ENCODE results near the gene MAP2K2.
A peak's percentile ranks its signal among the peaks of the same experiment; 100 is the strongest.

The MAP2K2 gene

DNA sequence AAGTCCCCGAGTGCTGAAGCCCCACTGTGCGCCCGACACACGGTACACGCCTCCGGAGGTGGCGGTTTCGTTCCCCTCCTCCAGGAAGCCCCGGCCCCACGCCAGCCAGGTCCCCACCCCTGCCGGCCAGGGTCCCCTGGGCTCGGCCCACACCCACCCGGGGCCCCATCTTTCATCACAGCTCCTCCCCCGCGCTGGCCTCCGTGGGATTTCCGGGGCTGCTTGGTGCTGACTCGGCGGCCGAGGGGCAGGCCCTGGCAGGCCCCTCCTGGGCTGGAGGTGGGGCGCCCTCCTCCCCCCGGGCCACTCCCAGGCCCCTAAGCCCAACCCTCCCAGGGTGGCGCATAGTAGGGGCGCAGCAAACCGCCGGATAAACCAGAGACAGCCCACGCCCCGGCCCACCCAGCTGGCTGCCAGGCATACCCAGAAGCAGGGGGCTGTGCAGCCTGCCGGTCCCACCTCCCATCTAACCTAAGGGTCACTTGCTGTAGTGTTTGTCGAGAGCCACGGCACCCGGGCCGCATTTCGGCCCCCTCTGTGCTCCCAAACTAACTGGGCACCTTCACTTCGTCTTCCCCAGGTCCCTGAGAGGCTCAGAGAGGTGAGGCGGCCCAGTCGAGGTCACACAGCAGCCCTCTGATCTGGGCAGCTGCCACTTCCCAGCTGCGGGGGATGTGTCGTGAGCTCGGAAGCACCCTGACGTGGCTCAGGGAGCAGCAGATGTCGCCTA, 63.9 kb downstream of the MAP2K2 start (continued):
- TF ChIP-seq PATZ1 (CRISPR knock-in tag; IDR thresholded peaks at IDR 0.05; ENCODE audit: borderline replicate concordance) (no peak), ZNF8 (CRISPR knock-in tag; IDR thresholded peaks at IDR 0.05) (no peak)

DNA sequence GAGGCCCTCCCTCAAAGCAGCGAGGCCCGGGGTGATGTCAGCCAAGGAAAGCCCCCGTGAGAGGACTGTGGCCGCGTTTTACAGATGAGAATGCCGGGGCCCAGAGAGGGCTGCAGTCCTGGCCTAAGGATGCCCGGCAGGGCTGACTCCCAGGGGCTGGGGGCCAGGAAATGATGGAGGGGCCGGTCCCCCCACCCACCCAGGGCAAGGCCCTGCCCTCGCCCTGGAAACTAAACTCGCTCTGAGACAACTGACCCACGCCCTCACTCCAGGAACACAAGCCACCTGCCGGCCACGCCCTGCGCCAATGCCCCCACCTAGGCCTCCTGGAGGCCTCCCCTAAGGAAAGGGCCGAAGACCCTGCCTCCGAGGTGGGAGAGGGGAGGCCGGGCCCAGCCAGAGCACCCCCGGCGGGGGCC, 64.5 kb downstream of the MAP2K2 start:
- no peak for TF ChIP-seq TCF4 (CRISPR knock-in tag; IDR thresholded peaks at IDR 0.05; ENCODE audit: borderline replicate concordance)
- no peak for TF ChIP-seq CSDC2 (CRISPR knock-in tag; IDR thresholded peaks at IDR 0.05)
- no peak for TF ChIP-seq OSR1 (CRISPR knock-in tag; IDR thresholded peaks at IDR 0.05)
- no peak for TF ChIP-seq ZC3H10 (CRISPR knock-in tag; IDR thresholded peaks at IDR 0.05)
- no peak for TF ChIP-seq BACH2 (CRISPR knock-in tag; IDR thresholded peaks at IDR 0.05; ENCODE audit: borderline replicate concordance)
- no peak for TF ChIP-seq POU6F1 (CRISPR knock-in tag; IDR thresholded peaks at IDR 0.05; ENCODE audit: borderline replicate concordance, low read depth)
- TF ChIP-seq, protein P1, sequence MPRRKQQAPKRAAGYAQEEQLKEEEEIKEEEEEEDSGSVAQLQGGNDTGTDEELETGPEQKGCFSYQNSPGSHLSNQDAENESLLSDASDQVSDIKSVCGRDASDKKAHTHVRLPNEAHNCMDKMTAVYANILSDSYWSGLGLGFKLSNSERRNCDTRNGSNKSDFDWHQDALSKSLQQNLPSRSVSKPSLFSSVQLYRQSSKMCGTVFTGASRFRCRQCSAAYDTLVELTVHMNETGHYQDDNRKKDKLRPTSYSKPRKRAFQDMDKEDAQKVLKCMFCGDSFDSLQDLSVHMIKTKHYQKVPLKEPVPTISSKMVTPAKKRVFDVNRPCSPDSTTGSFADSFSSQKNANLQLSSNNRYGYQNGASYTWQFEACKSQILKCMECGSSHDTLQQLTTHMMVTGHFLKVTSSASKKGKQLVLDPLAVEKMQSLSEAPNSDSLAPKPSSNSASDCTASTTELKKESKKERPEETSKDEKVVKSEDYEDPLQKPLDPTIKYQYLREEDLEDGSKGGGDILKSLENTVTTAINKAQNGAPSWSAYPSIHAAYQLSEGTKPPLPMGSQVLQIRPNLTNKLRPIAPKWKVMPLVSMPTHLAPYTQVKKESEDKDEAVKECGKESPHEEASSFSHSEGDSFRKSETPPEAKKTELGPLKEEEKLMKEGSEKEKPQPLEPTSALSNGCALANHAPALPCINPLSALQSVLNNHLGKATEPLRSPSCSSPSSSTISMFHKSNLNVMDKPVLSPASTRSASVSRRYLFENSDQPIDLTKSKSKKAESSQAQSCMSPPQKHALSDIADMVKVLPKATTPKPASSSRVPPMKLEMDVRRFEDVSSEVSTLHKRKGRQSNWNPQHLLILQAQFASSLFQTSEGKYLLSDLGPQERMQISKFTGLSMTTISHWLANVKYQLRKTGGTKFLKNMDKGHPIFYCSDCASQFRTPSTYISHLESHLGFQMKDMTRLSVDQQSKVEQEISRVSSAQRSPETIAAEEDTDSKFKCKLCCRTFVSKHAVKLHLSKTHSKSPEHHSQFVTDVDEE (CRISPR knock-in tag; IDR thresholded peaks at IDR 0.05): no peak
- ATAC-seq: no peak

DNA sequence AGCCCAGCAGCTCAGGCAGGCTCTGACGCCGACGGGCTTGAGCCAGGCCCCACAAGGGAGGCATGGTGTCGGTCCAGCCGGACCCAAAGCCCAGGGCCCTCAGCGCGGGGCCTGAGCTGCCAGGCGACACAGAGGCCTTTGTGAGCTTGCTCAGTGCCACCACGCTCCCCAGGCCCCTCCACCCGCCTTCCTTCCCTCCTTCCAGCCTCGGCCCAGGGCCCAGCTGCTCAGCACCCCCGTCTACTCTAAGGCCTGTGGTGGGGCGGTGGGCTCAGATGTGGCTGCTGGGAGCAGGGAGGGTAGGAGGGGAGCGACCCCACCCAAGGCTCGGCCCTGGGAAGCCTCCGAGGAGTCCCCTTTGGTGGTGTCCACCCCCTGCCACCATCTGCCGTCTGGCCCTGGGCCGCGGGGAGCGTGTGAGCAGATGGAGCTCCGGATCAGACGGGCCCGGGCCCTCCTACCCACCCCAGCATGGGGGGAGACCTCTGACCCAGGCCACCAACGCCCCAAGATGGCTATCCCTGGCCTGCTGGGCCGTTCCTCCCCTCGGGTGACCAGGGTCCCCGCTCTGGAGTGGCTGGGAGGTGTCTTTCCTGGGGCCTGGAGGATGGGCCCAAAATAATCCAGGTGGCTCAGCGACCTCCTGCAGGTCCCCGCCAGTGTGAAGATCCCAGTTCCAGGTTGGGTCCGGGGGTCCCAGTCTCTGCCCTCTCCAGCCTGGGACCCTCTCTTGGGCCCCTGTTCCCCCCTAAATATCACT, 65.0 kb downstream of the MAP2K2 start:
- TF ChIP-seq SNAI2 (CRISPR knock-in tag; IDR thresholded peaks at IDR 0.05): no peak
- TF ChIP-seq ZNF8 (CRISPR knock-in tag; IDR thresholded peaks at IDR 0.05): no peak
- TF ChIP-seq ESRRG (CRISPR knock-in tag; IDR thresholded peaks at IDR 0.05): no peak
- TF ChIP-seq ZFP30 (CRISPR knock-in tag; IDR thresholded peaks at IDR 0.05): no peak
- no peak for TF ChIP-seq RARB (CRISPR knock-in tag; IDR thresholded peaks at IDR 0.05)
- TF ChIP-seq BACH2 (CRISPR knock-in tag; IDR thresholded peaks at IDR 0.05; ENCODE audit: borderline replicate concordance): no peak
- no peak for TF ChIP-seq PATZ1 (CRISPR knock-in tag; IDR thresholded peaks at IDR 0.05; ENCODE audit: borderline replicate concordance)
- no peak for TF ChIP-seq TOX (CRISPR knock-in tag; IDR thresholded peaks at IDR 0.05; ENCODE audit: borderline replicate concordance)
- no peak for TF ChIP-seq ZFP3 (CRISPR knock-in tag; IDR thresholded peaks at IDR 0.05)
- no peak for TF ChIP-seq TCF4 (CRISPR knock-in tag; IDR thresholded peaks at IDR 0.05; ENCODE audit: borderline replicate concordance)
- TF ChIP-seq CSDC2 (CRISPR knock-in tag; IDR thresholded peaks at IDR 0.05): no peak
- no peak for TF ChIP-seq ZC3H10 (CRISPR knock-in tag; IDR thresholded peaks at IDR 0.05)
- no peak for TF ChIP-seq GLIS3 (CRISPR knock-in tag; IDR thresholded peaks at IDR 0.05)
- TF ChIP-seq, protein P1 (CRISPR knock-in tag; IDR thresholded peaks at IDR 0.05): no peak
- TF ChIP-seq ZNF565 (CRISPR knock-in tag; conservative IDR thresholded peaks at IDR 0.05; ENCODE audit: low read depth): no peak
- TF ChIP-seq PPARA (CRISPR knock-in tag; IDR thresholded peaks at IDR 0.05; ENCODE audit: borderline replicate concordance): no peak
- TF ChIP-seq CREB5 (CRISPR knock-in tag; IDR thresholded peaks at IDR 0.05; ENCODE audit: low read depth): no peak
- ATAC-seq: peak; percentile 28
